ENCODE measurements around the gene EGLN3.

DNA sequence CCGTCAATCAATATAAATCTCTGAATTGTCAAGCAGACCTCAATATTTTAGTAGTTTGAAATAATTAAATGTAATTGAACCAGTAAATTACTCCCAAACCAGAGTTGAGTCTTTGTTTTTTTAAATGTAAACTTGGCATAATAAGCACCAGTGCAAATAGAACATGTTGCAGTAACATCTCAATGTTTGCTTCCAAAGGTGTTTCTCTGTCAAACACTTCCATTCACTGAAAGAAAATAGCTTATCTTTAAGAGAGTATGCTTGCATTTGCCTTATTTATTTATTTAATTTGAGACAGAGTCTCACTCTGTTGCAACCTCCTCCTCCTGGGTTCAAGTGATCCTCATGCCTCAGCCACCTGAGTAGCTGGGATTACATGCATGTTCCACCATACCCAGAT, 39.9 kb upstream of the EGLN3 start:
- TF ChIP-seq, protein P1, sequence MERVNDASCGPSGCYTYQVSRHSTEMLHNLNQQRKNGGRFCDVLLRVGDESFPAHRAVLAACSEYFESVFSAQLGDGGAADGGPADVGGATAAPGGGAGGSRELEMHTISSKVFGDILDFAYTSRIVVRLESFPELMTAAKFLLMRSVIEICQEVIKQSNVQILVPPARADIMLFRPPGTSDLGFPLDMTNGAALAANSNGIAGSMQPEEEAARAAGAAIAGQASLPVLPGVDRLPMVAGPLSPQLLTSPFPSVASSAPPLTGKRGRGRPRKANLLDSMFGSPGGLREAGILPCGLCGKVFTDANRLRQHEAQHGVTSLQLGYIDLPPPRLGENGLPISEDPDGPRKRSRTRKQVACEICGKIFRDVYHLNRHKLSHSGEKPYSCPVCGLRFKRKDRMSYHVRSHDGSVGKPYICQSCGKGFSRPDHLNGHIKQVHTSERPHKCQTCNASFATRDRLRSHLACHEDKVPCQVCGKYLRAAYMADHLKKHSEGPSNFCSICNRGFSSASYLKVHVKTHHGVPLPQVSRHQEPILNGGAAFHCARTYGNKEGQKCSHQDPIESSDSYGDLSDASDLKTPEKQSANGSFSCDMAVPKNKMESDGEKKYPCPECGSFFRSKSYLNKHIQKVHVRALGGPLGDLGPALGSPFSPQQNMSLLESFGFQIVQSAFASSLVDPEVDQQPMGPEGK (CRISPR knock-in tag; IDR thresholded peaks at IDR 0.05; ENCODE audit: borderline replicate concordance): no peak
- no peak for TF ChIP-seq ZFP30 (CRISPR knock-in tag; IDR thresholded peaks at IDR 0.05)
- TF ChIP-seq ZFP3 (CRISPR knock-in tag; IDR thresholded peaks at IDR 0.05): no peak
- no peak for TF ChIP-seq GLIS3 (CRISPR knock-in tag; IDR thresholded peaks at IDR 0.05)
- TF ChIP-seq ESRRG (CRISPR knock-in tag; IDR thresholded peaks at IDR 0.05): no peak
- no peak for TF ChIP-seq TCF4 (CRISPR knock-in tag; IDR thresholded peaks at IDR 0.05; ENCODE audit: borderline replicate concordance)
- TF ChIP-seq, protein P2, sequence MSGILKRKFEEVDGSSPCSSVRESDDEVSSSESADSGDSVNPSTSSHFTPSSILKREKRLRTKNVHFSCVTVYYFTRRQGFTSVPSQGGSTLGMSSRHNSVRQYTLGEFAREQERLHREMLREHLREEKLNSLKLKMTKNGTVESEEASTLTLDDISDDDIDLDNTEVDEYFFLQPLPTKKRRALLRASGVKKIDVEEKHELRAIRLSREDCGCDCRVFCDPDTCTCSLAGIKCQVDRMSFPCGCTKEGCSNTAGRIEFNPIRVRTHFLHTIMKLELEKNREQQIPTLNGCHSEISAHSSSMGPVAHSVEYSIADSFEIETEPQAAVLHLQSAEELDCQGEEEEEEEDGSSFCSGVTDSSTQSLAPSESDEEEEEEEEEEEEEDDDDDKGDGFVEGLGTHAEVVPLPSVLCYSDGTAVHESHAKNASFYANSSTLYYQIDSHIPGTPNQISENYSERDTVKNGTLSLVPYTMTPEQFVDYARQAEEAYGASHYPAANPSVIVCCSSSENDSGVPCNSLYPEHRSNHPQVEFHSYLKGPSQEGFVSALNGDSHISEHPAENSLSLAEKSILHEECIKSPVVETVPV (CRISPR knock-in tag; IDR thresholded peaks at IDR 0.05): no peak
- no peak for TF ChIP-seq PPARA (CRISPR knock-in tag; IDR thresholded peaks at IDR 0.05; ENCODE audit: borderline replicate concordance)
- TF ChIP-seq ZNF8 (CRISPR knock-in tag; IDR thresholded peaks at IDR 0.05): no peak
- TF ChIP-seq, protein P3, sequence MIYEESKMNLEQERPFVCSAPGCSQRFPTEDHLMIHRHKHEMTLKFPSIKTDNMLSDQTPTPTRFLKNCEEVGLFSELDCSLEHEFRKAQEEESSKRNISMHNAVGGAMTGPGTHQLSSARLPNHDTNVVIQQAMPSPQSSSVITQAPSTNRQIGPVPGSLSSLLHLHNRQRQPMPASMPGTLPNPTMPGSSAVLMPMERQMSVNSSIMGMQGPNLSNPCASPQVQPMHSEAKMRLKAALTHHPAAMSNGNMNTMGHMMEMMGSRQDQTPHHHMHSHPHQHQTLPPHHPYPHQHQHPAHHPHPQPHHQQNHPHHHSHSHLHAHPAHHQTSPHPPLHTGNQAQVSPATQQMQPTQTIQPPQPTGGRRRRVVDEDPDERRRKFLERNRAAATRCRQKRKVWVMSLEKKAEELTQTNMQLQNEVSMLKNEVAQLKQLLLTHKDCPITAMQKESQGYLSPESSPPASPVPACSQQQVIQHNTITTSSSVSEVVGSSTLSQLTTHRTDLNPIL (CRISPR knock-in tag; IDR thresholded peaks at IDR 0.05; ENCODE audit: low read depth): no peak
- TF ChIP-seq OSR1 (CRISPR knock-in tag; IDR thresholded peaks at IDR 0.05): no peak
- no peak for TF ChIP-seq ZNF70 (CRISPR knock-in tag; IDR thresholded peaks at IDR 0.05)
